ENCODE measurements around the gene GPRC5D.
A peak's percentile ranks its signal among the peaks of the same experiment; 100 is the strongest.

Gene GPRC5D

GRCh38 chr12:12952036-12952435 lies at the start of gene GPRC5D:
GPRC5D (minus strand) TSS chr12:12952170; CDS start chr12:12950384, 1,786 bp downstream.
- DNase-seq = no peak

- no peak for DNase-seq
Measured at GRCh38 chr12:13001775-13002040, 49.7 kb upstream of the GPRC5D start.

GRCh38 chr12:13000925-13001774 lies 49.2 kb upstream of the GPRC5D start:
- DNase-seq = no peak

GRCh38 chr12:13000616-13000924 lies 48.6 kb upstream of the GPRC5D start:
- DNase-seq = no peak

- DNase-seq = peak; percentile 14
Measured at GRCh38 chr12:12999959-13000615, 48.1 kb upstream of the GPRC5D start, which contains the start of gene HEBP1. HEBP1 (minus strand) TSS chr12:13000265; CDS start chr12:13000114, 151 bp downstream.

GRCh38 chr12:12999271-12999958 lies 47.4 kb upstream of the GPRC5D start:
- DNase-seq = no peak

GRCh38 chr12:12998248-12998647 lies 46.3 kb upstream of the GPRC5D start:
- DNase-seq = no peak

- no peak for DNase-seq
Measured at GRCh38 chr12:12997734-12998133, 45.8 kb upstream of the GPRC5D start.

- DNase-seq = no peak
Measured at GRCh38 chr12:12997156-12997555, 45.2 kb upstream of the GPRC5D start.

GRCh38 chr12:12996209-12996608 lies 44.2 kb upstream of the GPRC5D start:
- no peak for DNase-seq

- DNase-seq = no peak
Measured at GRCh38 chr12:12995088-12995487, 43.1 kb upstream of the GPRC5D start.

- DNase-seq = no peak
Measured at GRCh38 chr12:12993367-12993766, 41.4 kb upstream of the GPRC5D start.

- DNase-seq = no peak
Measured at GRCh38 chr12:12992418-12993130, 40.6 kb upstream of the GPRC5D start.

- no peak for DNase-seq
Measured at GRCh38 chr12:12990700-12991468, 38.9 kb upstream of the GPRC5D start.

- DNase-seq = no peak
Measured at GRCh38 chr12:12987421-12987820, 35.5 kb upstream of the GPRC5D start.

- DNase-seq = no peak
Measured at GRCh38 chr12:12986775-12987331, 34.9 kb upstream of the GPRC5D start.

- no peak for DNase-seq
Measured at GRCh38 chr12:12985817-12986408, 33.9 kb upstream of the GPRC5D start.

- DNase-seq = no peak
Measured at GRCh38 chr12:12984149-12984548, 32.2 kb upstream of the GPRC5D start.

GRCh38 chr12:12983420-12984035 lies 31.6 kb upstream of the GPRC5D start:
- no peak for DNase-seq

GRCh38 chr12:12982331-12982730 lies 30.4 kb upstream of the GPRC5D start:
- no peak for DNase-seq

GRCh38 chr12:12979731-12980259 lies 27.8 kb upstream of the GPRC5D start:
- no peak for DNase-seq
